Endothelial cell of umbilical vein (primary cell): ENCODE results near the gene TMEM184B.
A peak's percentile ranks its signal among the peaks of the same experiment; 100 is the strongest.

Source experiments
- CTCF ChIP-seq, 2 donors: IDR thresholded peaks; 1 replicate in 1 of 2; 2 replicates in 1 of 2; pipeline ENCODE4 v1.5.1; 2011; ENCODE audit warnings: low read length in 2 of 2, mild to moderate bottlenecking in 2 of 2, moderate library complexity in 2 of 2, control low read depth in 1 of 2, inconsistent platforms in 1 of 2, low read depth in 1 of 2; ENCODE audit not compliant: insufficient read depth in 1 of 2; ENCODE audit errors: extremely low read depth in 1 of 2
- EZH2 ChIP-seq: IDR thresholded peaks from 2 replicates; pipeline ENCODE4 v1.6.1; 2012; ENCODE audit warnings: borderline replicate concordance, low read depth, mild to moderate bottlenecking, moderate library complexity, low read length, inconsistent platforms; ENCODE audit not compliant: severe bottlenecking
- JUN ChIP-seq: IDR thresholded peaks from 2 replicates; pipeline ENCODE4 v1.6.1; 2011; ENCODE audit warnings: borderline replicate concordance, low read depth; ENCODE audit not compliant: insufficient read length, insufficient read depth
- MAX ChIP-seq: IDR thresholded peaks from 2 replicates; pipeline ENCODE4 v1.6.1; 2011; ENCODE audit not compliant: insufficient read depth, insufficient read length
- MYC ChIP-seq: IDR thresholded peaks from one replicate; pipeline ENCODE4 v1.6.1; 2011; ENCODE audit warnings: mild to moderate bottlenecking, low read depth, low read length
- POLR2A ChIP-seq: IDR thresholded peaks from 2 replicates; pipeline ENCODE4 v1.6.1; 2012; ENCODE audit warnings: low read depth, mild to moderate bottlenecking, control low read depth, low read length
- POLR2AphosphoS5 ChIP-seq: IDR thresholded peaks from 2 replicates; pipeline ENCODE4 v1.6.1; 2012; ENCODE audit warnings: low read depth, mild to moderate bottlenecking, control low read depth, low read length, moderate library complexity; ENCODE audit not compliant: insufficient read depth

DNA sequence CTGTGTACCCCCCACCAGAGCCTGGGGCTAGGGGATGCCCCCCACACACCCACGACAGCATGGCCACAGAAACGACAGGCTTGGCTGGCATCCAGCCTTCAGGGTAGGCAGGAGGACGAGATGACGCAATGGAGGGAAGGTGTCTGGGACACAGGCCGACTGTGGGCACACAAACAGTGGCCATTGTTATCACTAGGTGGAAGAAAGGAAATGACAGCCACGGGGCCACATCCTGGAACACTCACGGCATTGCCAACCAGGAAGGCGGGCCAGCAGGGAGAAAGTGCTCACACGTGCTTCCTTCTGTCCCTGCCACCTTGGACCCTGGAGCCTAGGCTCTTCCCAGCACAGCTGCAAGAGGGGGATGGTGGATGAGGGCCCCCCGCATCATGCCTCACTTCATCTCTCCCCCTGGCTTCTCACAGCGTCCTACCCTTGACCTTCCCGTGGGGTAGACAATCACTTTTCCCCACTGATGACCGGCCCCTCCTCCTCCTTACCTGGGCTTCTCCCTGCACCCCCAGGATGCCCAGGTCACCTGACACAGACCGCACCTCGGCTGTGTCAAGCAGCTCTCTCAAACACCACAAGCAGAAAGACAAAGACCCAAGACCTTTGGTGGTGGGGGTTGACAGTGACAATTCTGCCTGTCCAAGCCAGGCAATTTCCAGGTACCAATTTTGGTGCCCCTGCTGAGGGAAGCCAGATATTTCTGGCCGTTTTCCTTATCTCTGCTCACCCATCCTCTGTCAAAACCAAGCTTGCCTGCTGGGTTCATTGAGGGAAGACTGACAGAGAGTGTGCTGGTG is 99.8 kb downstream of the TMEM184B start:
- TF ChIP-seq POLR2AphosphoS5 (peak; percentile 97), CTCF (IDR thresholded peaks at IDR 0.05; ENCODE audit: extremely low read depth in 1 of 2, insufficient read depth in 1 of 2, low read depth in 1 of 2, low read length in 2 of 2) (no peak), POLR2A (peak; percentile 68), MAX (peak; percentile 92), JUN (peak; percentile 80), EZH2 (no peak), MYC (peak; percentile 96)
